ENCODE data around the gene SYNCRIP.
"Not testable (repeated sequence)": the region's sequence is repeated elsewhere in the genome, so short reads cannot be mapped to it uniquely, and the experiment has no call there.

The SYNCRIP gene

GRCh38 chr6:85593438-85594196, 49.1 kb downstream of the SYNCRIP start, which contains the start of gene SNX14:
Gene SNX14, minus strand, starts transcription at chr6:85593858. Its CDS starts 140 bp downstream, at chr6:85593718.
- DNase-seq: peak; percentile 97

GRCh38 chr6:85592033-85592432, 50.7 kb downstream of the SYNCRIP start:
- DNase-seq: no peak

- DNase-seq: no peak
Measured at GRCh38 chr6:85591207-85591606, 51.5 kb downstream of the SYNCRIP start.

- peak; percentile 20 for DNase-seq
Measured at GRCh38 chr6:85585741-85586140, 56.9 kb downstream of the SYNCRIP start.

- DNase-seq: not testable (repeated sequence)
Measured at GRCh38 chr6:85582832-85583231, 59.9 kb downstream of the SYNCRIP start.

- DNase-seq: no peak
Measured at GRCh38 chr6:85581572-85581971, 61.1 kb downstream of the SYNCRIP start.

GRCh38 chr6:85580878-85581267, 61.8 kb downstream of the SYNCRIP start:
- no peak for DNase-seq

- no peak for DNase-seq
Measured at GRCh38 chr6:85580118-85580877, 62.4 kb downstream of the SYNCRIP start.

- no peak for DNase-seq
Measured at GRCh38 chr6:85579581-85579980, 63.1 kb downstream of the SYNCRIP start.

- peak; percentile 40 for DNase-seq
Measured at GRCh38 chr6:85576476-85576875, 66.2 kb downstream of the SYNCRIP start.

- no peak for DNase-seq
Measured at GRCh38 chr6:85574932-85575598, 67.6 kb downstream of the SYNCRIP start.

GRCh38 chr6:85569323-85569722, 73.4 kb downstream of the SYNCRIP start:
- DNase-seq: no peak

- no peak for DNase-seq
Measured at GRCh38 chr6:85568411-85568810, 74.3 kb downstream of the SYNCRIP start.

- DNase-seq: peak; percentile 43
Measured at GRCh38 chr6:85565736-85566135, 77.0 kb downstream of the SYNCRIP start.

- not testable (repeated sequence) for DNase-seq
Measured at GRCh38 chr6:85564223-85564622, 78.5 kb downstream of the SYNCRIP start.
